OCI-LY3 (cell line): ENCODE results near the gene CDH4.

Source experiments
- H2AFZ ChIP-seq: fragments of 200-600, 300-600 bp; shearing (Covaris generic); 2 replicates; pipeline ENCODE4 v1.6.0; 2014; ENCODE audit warnings: antibody characterized with exemption, low read depth, low read length
- H3K27ac ChIP-seq: fragments of 200-600, 300-600 bp; sonication (generic); 2 replicates; pipeline ENCODE4 v1.5.1; 2014; ENCODE audit warnings: mild to moderate bottlenecking, low read length, moderate library complexity, mixed read lengths
- H3K27me3 ChIP-seq: fragments of 200-600, 300-600 bp; sonication (generic); 2 replicates; pipeline ENCODE4 v1.6.1; 2014; ENCODE audit warnings: low read depth, low read length, mixed read lengths
- H3K36me3 ChIP-seq: fragments of 200-600, 300-600 bp; sonication (generic); replicated peaks from 2 replicates; pipeline ENCODE3; 2014; ENCODE audit warnings: low read depth, low read length, mixed read lengths
- H3K4me1 ChIP-seq: fragments of 300-600, 200-600 bp; sonication (generic); 2 replicates; pipeline ENCODE4 v1.6.1; 2014; ENCODE audit warnings: low read length, mixed read lengths
- H3K4me2 ChIP-seq: fragments of 200-600, 300-600 bp; sonication (generic); 2 replicates; pipeline ENCODE4 v1.6.1; 2014; ENCODE audit warnings: low read length, mixed read lengths
- H3K4me3 ChIP-seq: fragments of 300-600, 200-600 bp; sonication (generic); 2 replicates; pipeline ENCODE4 v1.5.1; 2014; ENCODE audit warnings: antibody characterized with exemption, mild to moderate bottlenecking, low read length, moderate library complexity
- H3K79me2 ChIP-seq: fragments of 300-600, 200-600 bp; shearing (Covaris generic); 2 replicates; pipeline ENCODE4 v1.6.1; 2014; ENCODE audit warnings: mild to moderate bottlenecking, low read length, mixed read lengths
- H3K9ac ChIP-seq: fragments of 300-600, 200-600 bp; shearing (Covaris generic); 2 replicates; pipeline ENCODE4 v1.6.0; 2014; ENCODE audit warnings: mild to moderate bottlenecking, low read length, moderate library complexity
- H3K9me3 ChIP-seq: fragments of 200-600, 300-600 bp; shearing (Covaris generic); 2 replicates; pipeline ENCODE4 v1.6.1; 2014; ENCODE audit warnings: low read length, mixed read lengths; ENCODE audit not compliant: insufficient read depth
- H4K20me1 ChIP-seq: fragments of 200-600, 300-600 bp; sonication (generic); 2 replicates; pipeline ENCODE4 v1.6.1; 2016; ENCODE audit warnings: low read length, mixed read lengths; ENCODE audit not compliant: insufficient read depth
- EZH2phosphoT487 ChIP-seq: fragments of 200-600 bp; shearing (Covaris generic); IDR thresholded peaks from 2 replicates; pipeline ENCODE4 v1.6.1; 2018; ENCODE audit warnings: antibody characterized with exemption, mixed run types, low read depth
- TF ChIP-seq, protein P1 (sequence below): fragments of 200-600, 300-600 bp; sonication (generic); IDR thresholded peaks from 2 replicates; pipeline ENCODE4 v1.5.1; 2014; ENCODE audit warnings: antibody characterized with exemption, low read length, low read depth

Gene CDH4

DNA sequence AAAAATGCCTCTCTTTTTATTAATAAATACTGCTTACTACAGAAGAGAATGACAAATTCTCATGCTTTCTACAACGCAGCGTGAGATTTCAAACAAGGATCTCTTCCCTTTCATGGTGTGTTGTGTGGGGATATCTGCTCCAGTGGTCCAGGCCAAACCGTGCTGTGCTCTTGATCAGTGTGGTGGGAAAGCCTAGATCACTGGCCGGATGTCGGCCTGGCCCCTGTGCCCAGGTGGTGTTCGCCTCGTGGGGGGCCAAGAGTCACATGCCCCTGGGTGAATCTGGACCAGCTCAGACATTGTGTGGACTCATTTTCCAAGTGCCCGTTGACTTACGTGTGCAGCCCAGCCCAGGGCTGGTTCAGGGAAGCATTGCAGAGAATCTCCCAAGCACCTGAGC is 4.3 kb downstream of the CDH4 start:
- no peaks in the 10 kb centered on the region for H3K9me3 ChIP-seq
- no peaks in the 10 kb centered on the region for H3K4me1 ChIP-seq
- no peak overlapping the region for H3K4me3 ChIP-seq
- H3K79me2 ChIP-seq = no peaks in the 10 kb centered on the region
- H2AFZ ChIP-seq = no peak overlapping the region
- no peaks in the 10 kb centered on the region for H3K27me3 ChIP-seq
- no peak overlapping the region for H3K4me2 ChIP-seq
- no peak overlapping the region for H3K27ac ChIP-seq
- no peaks in the 10 kb centered on the region for H4K20me1 ChIP-seq
- TF ChIP-seq EZH2phosphoT487 = no peak
- TF ChIP-seq, protein P1, sequence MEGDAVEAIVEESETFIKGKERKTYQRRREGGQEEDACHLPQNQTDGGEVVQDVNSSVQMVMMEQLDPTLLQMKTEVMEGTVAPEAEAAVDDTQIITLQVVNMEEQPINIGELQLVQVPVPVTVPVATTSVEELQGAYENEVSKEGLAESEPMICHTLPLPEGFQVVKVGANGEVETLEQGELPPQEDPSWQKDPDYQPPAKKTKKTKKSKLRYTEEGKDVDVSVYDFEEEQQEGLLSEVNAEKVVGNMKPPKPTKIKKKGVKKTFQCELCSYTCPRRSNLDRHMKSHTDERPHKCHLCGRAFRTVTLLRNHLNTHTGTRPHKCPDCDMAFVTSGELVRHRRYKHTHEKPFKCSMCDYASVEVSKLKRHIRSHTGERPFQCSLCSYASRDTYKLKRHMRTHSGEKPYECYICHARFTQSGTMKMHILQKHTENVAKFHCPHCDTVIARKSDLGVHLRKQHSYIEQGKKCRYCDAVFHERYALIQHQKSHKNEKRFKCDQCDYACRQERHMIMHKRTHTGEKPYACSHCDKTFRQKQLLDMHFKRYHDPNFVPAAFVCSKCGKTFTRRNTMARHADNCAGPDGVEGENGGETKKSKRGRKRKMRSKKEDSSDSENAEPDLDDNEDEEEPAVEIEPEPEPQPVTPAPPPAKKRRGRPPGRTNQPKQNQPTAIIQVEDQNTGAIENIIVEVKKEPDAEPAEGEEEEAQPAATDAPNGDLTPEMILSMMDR = no peak
- H3K36me3 ChIP-seq = no peaks in the 10 kb centered on the region
- H3K9ac ChIP-seq = no peak overlapping the region

DNA sequence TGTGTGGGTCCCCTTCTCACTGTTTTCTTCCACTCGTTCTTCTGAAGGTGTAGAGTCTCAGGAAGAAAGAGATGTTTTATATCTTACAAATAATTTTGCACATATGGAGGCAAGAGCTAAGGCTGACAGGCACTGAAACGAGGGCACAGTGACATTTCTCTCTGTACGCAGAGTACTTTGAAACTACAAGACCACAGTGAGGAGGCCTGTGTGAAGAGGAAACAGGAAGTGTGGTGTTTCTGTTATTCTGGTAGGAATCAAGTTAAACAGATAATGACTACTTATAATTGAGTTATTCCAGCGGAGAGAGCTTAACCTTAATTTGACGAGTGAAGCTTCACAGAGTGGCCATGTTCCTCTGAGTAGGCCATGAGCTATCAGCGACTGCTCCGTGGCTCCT is 4.8 kb downstream of the CDH4 start:
- Histone ChIP-seq H3K4me2 (no peak overlapping the region), H3K9me3 (no peaks in the 10 kb centered on the region), H3K27ac (no peak overlapping the region), H3K27me3 (no peaks in the 10 kb centered on the region), H3K9ac (no peak overlapping the region), H3K79me2 (no peaks in the 10 kb centered on the region), H3K4me3 (no peak overlapping the region), H2AFZ (no peak overlapping the region), H4K20me1 (no peaks in the 10 kb centered on the region), H3K36me3 (no peaks in the 10 kb centered on the region), H3K4me1 (no peaks in the 10 kb centered on the region)
- TF ChIP-seq, protein P1 = no peak
- no peak for TF ChIP-seq EZH2phosphoT487

DNA sequence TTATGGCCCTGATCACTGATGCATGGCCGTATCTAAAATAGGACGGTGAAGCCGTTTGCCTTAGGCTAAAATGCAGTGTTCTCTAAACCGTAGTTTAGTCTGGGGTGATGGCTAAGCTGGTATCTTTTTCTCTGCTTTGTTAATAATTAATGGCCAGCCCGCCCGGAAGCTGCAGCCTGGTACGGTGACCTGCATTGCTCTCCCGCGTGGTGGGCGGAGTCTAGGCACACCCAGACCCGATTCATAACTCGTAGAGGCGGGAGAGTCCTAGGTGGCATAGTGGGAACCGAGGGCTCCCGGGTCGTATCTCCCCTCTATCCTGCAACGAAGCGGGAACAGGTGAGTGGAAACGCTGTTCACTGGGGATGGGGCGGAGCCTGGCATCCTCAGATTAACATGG is 5.5 kb downstream of the CDH4 start:
- Histone ChIP-seq H3K27me3 (no peaks in the 10 kb centered on the region), H3K9ac (no peak overlapping the region), H3K79me2 (no peaks in the 10 kb centered on the region), H4K20me1 (no peaks in the 10 kb centered on the region), H3K27ac (no peak overlapping the region), H2AFZ (no peak overlapping the region), H3K4me1 (no peaks in the 10 kb centered on the region), H3K4me3 (no peak overlapping the region), H3K9me3 (no peaks in the 10 kb centered on the region), H3K4me2 (no peak overlapping the region), H3K36me3 (no peaks in the 10 kb centered on the region)
- TF ChIP-seq EZH2phosphoT487 = no peak
- TF ChIP-seq, protein P1 = no peak

DNA sequence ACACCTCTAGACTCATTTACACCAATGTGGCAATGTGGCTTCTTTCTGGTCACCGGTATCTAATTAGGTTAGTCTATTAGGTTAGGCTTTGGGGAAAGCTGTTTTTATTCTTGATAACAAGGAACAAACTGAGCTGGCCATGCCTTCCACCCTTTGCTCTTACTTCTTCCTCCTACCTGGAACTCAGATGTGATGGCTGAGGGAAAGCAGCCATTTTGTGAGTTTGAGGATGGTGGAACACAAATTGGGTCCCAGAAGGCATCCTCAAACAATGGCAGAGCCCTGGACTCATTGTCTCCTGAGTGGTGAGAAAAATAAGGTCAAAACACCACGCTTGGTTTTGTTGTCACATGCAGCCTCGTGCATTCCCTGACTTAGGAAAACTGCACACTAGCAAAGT is 7.7 kb downstream of the CDH4 start:
- H4K20me1 ChIP-seq = no peaks in the 10 kb centered on the region
- H3K4me3 ChIP-seq = no peak overlapping the region
- no peak overlapping the region for H3K9ac ChIP-seq
- H2AFZ ChIP-seq = no peak overlapping the region
- no peaks in the 10 kb centered on the region for H3K9me3 ChIP-seq
- no peaks in the 10 kb centered on the region for H3K4me1 ChIP-seq
- no peaks in the 10 kb centered on the region for H3K79me2 ChIP-seq
- TF ChIP-seq, protein P1 = no peak
- TF ChIP-seq EZH2phosphoT487 = no peak
- H3K36me3 ChIP-seq = no peaks in the 10 kb centered on the region
- no peak overlapping the region for H3K4me2 ChIP-seq
- no peaks in the 10 kb centered on the region for H3K27me3 ChIP-seq
- no peak overlapping the region for H3K27ac ChIP-seq
